ENCODE results near the gene NCS1. TPM values are rescaled to one million over a fixed set of nuclear protein-coding genes. Genes with fewer than 3 reads are reported as not detected.

NCS1 gene
- total and polyA plus RNA-seq, 2 of the 8 experiments (the other 6 are each of a cell fraction or from before 2014, with no cell fraction given) = 34.7 to 47.6 TPM

GRCh38 chr9:130150779-130151382, 21.3 kb upstream of the NCS1 start:
- H3K23ac ChIP-seq (ENCODE audit: insufficient read length) = no peak overlapping the region
- H3K9ac ChIP-seq (replicated peaks in 1 of 4; ENCODE audit: extremely low read depth in 1 of 4, low read depth in 3 of 4, low read length in 3 of 4) = no peak overlapping the region
- no peak overlapping the region for H3K4me2 ChIP-seq (ENCODE audit: insufficient read depth in 1 of 2, low read depth in 2 of 2, low read length in 2 of 2)
- FAIRE-seq = no peak
- H4K20me1 ChIP-seq (replicated peaks in 1 of 2; ENCODE audit: control insufficient read depth in 1 of 2, insufficient read depth in 2 of 2, low read length in 2 of 2) = no peaks in the 10 kb centered on the region
- no peak for DNase-seq (ENCODE audit: low read depth in 1 of 2, low spot score in 2 of 2)
- no peak overlapping the region for H4K91ac ChIP-seq (replicated peaks; ENCODE audit: insufficient read length, low read length)
- no peaks in the 10 kb centered on the region for H3K79me2 ChIP-seq (ENCODE audit: control insufficient read depth in 1 of 2, insufficient read depth in 2 of 2, low read length in 2 of 2)
- ChIA-PET CTCF (ENCODE audit: partially characterized antibody) (interaction anchor here (0.6 to 1.3 kb wide), 4 partner anchors 20 to 1226 kb away, joined by 3 read pairs; no protein-coding TSS in a partner anchor), POLR2A (ENCODE audit: partially characterized antibody) (no interaction called here)
- H3K14ac ChIP-seq (ENCODE audit: insufficient read length) = no peak overlapping the region
- no peak overlapping the region for H4K8ac ChIP-seq (ENCODE audit: extremely low read depth, insufficient read depth, low read length)
- no peaks in the 10 kb centered on the region for H3K27me3 ChIP-seq (replicated peaks in 1 of 4; ENCODE audit: control insufficient read depth in 3 of 4, extremely low read depth in 1 of 4, insufficient read depth in 3 of 4, low read length in 3 of 4)
- no peak overlapping the region for H2BK12ac ChIP-seq (ENCODE audit: low read depth, low read length)
- H2BK120ac ChIP-seq (replicated peaks; ENCODE audit: low read depth, low read length) = no peak overlapping the region
- no peak overlapping the region for H2BK20ac ChIP-seq (ENCODE audit: low read length)
- no peak overlapping the region for H2AK5ac ChIP-seq (ENCODE audit: low read depth, low read length)
- H3K79me1 ChIP-seq (ENCODE audit: low read depth, low read length) = no peaks in the 10 kb centered on the region
- H3K23me2 ChIP-seq (ENCODE audit: low read depth, low read length) = no peaks in the 10 kb centered on the region
- no peaks in the 10 kb centered on the region for H3K9me3 ChIP-seq (ENCODE audit: insufficient read depth in 2 of 2, low read depth in 1 of 2, low read length in 1 of 2)
- no peak overlapping the region for H3K4ac ChIP-seq (replicated peaks; ENCODE audit: insufficient read length, low read depth, low read length)
- WGBS, 2 experiments (ENCODE audit: extremely low coverage in 1 of 2, insufficient coverage in 1 of 2, insufficient read length in 1 of 2, insufficient replicate concordance in 2 of 2, low coverage in 1 of 2, low lambda C conversion rate in 2 of 2, missing lambda C conversion rate in 1 of 2) = 91% methylated on average over 14 of the region's 14 CpGs; no CpG with 5 or more reads in 1 of the 2 experiments
- no peak overlapping the region for H2AFZ ChIP-seq (ENCODE audit: low read length)
- no peak overlapping the region for H3K4me3 ChIP-seq (ENCODE audit: extremely low read depth in 1 of 4, insufficient read depth in 2 of 4, low read depth in 3 of 4, low read length in 4 of 4)
- H3K4me1 ChIP-seq (replicated peaks in 1 of 4; ENCODE audit: control insufficient read depth in 3 of 4, insufficient read depth in 4 of 4, low read length in 3 of 4) = peaks cover 0 to 5% (median 3%) of the 10 kb centered on the region in 4 experiments; a peak in 4 of 7 replicates
- no peaks in the 10 kb centered on the region for H3K36me3 ChIP-seq (ENCODE audit: control insufficient read depth in 2 of 4, insufficient read depth in 4 of 4, low read length in 3 of 4)
- H3K18ac ChIP-seq (ENCODE audit: extremely low read depth, low read length) = no peak overlapping the region
- no peak overlapping the region for H3K56ac ChIP-seq (replicated peaks; ENCODE audit: insufficient read length, low read depth, low read length)
- H4K5ac ChIP-seq (ENCODE audit: insufficient read length, low read depth, low read length) = no peak overlapping the region
- H2BK15ac ChIP-seq (ENCODE audit: low read length) = no peak overlapping the region
- no peak overlapping the region for H2BK5ac ChIP-seq (ENCODE audit: low read depth, low read length)
- H3K27ac ChIP-seq (ENCODE audit: low read depth, low read length) = no peak overlapping the region
- no peak for TF ChIP-seq CREB1 (IDR thresholded peaks at IDR 0.05)
- no peak for TF ChIP-seq CBX5 (IDR thresholded peaks at IDR 0.05; ENCODE audit: low read depth, low read length)
- no peak for TF ChIP-seq YY1 (IDR thresholded peaks at IDR 0.05; ENCODE audit: low read depth, low read length)
- no peak for TF ChIP-seq SP1 (IDR thresholded peaks at IDR 0.05; ENCODE audit: low read depth, low read length)
- no peak for TF ChIP-seq POLR2AphosphoS5 (IDR thresholded peaks at IDR 0.05; ENCODE audit: low read depth, low read length)
- TF ChIP-seq PHF8 (conservative IDR thresholded peaks at IDR 0.05; ENCODE audit: low read depth, low read length) = no peak
- TF ChIP-seq ATF3 (IDR thresholded peaks at IDR 0.05; ENCODE audit: insufficient read depth, low read depth, low read length) = no peak
- no peak for TF ChIP-seq HDAC2 (IDR thresholded peaks at IDR 0.05; ENCODE audit: borderline replicate concordance in 1 of 2, low read depth in 2 of 2, low read length in 2 of 2)
- no peak for TF ChIP-seq KDM1A (IDR thresholded peaks at IDR 0.05; ENCODE audit: borderline replicate concordance, low read length)
- no peak for TF ChIP-seq POLR2A (IDR thresholded peaks at IDR 0.05; ENCODE audit: control extremely low read depth in 1 of 2, low read depth in 2 of 2, low read length in 2 of 2)
- no peak for TF ChIP-seq JUND (IDR thresholded peaks at IDR 0.05; ENCODE audit: low read length)
- TF ChIP-seq, protein P1, sequence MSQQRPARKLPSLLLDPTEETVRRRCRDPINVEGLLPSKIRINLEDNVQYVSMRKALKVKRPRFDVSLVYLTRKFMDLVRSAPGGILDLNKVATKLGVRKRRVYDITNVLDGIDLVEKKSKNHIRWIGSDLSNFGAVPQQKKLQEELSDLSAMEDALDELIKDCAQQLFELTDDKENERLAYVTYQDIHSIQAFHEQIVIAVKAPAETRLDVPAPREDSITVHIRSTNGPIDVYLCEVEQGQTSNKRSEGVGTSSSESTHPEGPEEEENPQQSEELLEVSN (IDR thresholded peaks at IDR 0.05) = no peak
- no peak for TF ChIP-seq SAP30 (IDR thresholded peaks at IDR 0.05; ENCODE audit: insufficient read depth, insufficient replicate concordance, low read length)

All from H1 (cell line).